ENCODE measurements around the gene DNM3.

Gene DNM3

DNA sequence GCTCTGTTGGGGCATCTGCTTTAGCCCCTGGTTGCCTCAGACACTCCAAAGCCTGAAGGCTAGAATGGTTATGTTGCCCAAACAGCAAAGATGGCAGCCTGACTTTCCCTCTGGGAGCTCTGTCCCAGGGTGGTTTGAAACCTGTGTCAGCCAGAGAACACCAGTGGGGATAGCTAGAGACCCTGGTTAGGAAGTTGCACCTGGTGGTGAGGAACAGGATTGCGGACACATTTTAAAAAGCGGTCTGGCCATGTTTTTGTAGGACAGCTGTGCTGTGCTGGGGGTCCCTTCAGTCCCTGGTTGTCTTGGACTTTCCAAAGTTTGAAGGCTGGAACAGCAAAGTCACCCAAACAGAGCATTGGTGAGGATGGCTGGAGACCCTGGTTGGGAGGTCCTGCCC, 87.8 kb downstream of the DNM3 start:
- Histone ChIP-seq H3K36me3 (ENCODE audit: insufficient read depth, low read length) (no peaks in the 10 kb centered on the region), H3K9me3 (ENCODE audit: low read length) (no peaks in the 10 kb centered on the region), H3K9ac (ENCODE audit: low read length) (no peak overlapping the region), H3K4me1 (ENCODE audit: insufficient read depth, low read length, severe bottlenecking) (no peaks in the 10 kb centered on the region), H3F3A (ENCODE audit: insufficient read depth, low read length) (no peaks in the 10 kb centered on the region), H3K79me2 (ENCODE audit: insufficient read depth, low read length) (no peaks in the 10 kb centered on the region), H3K9me2 (ENCODE audit: low read depth, low read length) (no peaks in the 10 kb centered on the region), H3K4me3 (ENCODE audit: low read depth, low read length, poor library complexity, severe bottlenecking) (no peak overlapping the region), H3K4me2 (ENCODE audit: low read length) (no peak overlapping the region), H3K27me3 (ENCODE audit: insufficient read depth, low read length) (no peaks in the 10 kb centered on the region), H2AFZ (ENCODE audit: low read length) (no peak overlapping the region), H4K20me1 (ENCODE audit: insufficient read depth, low read length) (no peaks in the 10 kb centered on the region), H3K27ac (ENCODE audit: low read depth, low read length, poor library complexity, severe bottlenecking) (no peak overlapping the region)
- TF ChIP-seq, protein P1, sequence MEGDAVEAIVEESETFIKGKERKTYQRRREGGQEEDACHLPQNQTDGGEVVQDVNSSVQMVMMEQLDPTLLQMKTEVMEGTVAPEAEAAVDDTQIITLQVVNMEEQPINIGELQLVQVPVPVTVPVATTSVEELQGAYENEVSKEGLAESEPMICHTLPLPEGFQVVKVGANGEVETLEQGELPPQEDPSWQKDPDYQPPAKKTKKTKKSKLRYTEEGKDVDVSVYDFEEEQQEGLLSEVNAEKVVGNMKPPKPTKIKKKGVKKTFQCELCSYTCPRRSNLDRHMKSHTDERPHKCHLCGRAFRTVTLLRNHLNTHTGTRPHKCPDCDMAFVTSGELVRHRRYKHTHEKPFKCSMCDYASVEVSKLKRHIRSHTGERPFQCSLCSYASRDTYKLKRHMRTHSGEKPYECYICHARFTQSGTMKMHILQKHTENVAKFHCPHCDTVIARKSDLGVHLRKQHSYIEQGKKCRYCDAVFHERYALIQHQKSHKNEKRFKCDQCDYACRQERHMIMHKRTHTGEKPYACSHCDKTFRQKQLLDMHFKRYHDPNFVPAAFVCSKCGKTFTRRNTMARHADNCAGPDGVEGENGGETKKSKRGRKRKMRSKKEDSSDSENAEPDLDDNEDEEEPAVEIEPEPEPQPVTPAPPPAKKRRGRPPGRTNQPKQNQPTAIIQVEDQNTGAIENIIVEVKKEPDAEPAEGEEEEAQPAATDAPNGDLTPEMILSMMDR (IDR thresholded peaks at IDR 0.05; ENCODE audit: low read length) = 0 out of 2 replicates have a peak, but pooled peaks have one; percentile 9
- no peak for TF ChIP-seq EZH2 (IDR thresholded peaks at IDR 0.05; ENCODE audit: borderline replicate concordance, low read length)

DNA sequence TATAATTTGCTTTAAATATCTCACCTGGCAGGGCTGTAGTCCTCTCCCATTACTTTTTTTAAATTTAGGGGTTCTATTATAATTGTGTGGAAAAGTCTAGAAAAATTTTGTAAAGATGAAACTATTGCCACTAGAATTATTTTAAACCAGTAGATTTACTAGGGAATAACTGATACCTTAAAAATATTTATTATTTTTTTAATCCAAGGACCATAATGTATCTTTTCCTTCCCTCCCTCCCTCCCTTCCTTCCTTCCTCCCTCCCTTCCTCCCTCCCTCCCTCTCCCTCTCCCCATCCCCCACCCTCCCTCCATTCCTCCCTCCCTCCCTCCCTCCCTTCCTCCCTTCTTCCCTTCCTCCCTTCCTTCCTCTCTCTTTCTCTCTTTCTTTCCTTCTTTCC, 90.5 kb downstream of the DNM3 start:
- TF ChIP-seq, protein P1 (IDR thresholded peaks at IDR 0.05; ENCODE audit: low read length) = no peak
- no peak for TF ChIP-seq EZH2 (IDR thresholded peaks at IDR 0.05; ENCODE audit: borderline replicate concordance, low read length)
- no peaks in the 10 kb centered on the region for H3F3A ChIP-seq (ENCODE audit: insufficient read depth, low read length)
- no peak overlapping the region for H3K4me3 ChIP-seq (ENCODE audit: low read depth, low read length, poor library complexity, severe bottlenecking)
- H3K36me3 ChIP-seq (ENCODE audit: insufficient read depth, low read length) = no peaks in the 10 kb centered on the region
- H2AFZ ChIP-seq (ENCODE audit: low read length) = no peak overlapping the region
- no peak overlapping the region for H3K9ac ChIP-seq (ENCODE audit: low read length)
- no peaks in the 10 kb centered on the region for H3K4me1 ChIP-seq (ENCODE audit: insufficient read depth, low read length, severe bottlenecking)
- no peaks in the 10 kb centered on the region for H3K79me2 ChIP-seq (ENCODE audit: insufficient read depth, low read length)
- no peaks in the 10 kb centered on the region for H3K9me3 ChIP-seq (ENCODE audit: low read length)
- no peaks in the 10 kb centered on the region for H3K27me3 ChIP-seq (ENCODE audit: insufficient read depth, low read length)
- H4K20me1 ChIP-seq (ENCODE audit: insufficient read depth, low read length) = no peaks in the 10 kb centered on the region
- H3K4me2 ChIP-seq (ENCODE audit: low read length) = no peak overlapping the region
- no peak overlapping the region for H3K27ac ChIP-seq (ENCODE audit: low read depth, low read length, poor library complexity, severe bottlenecking)
- no peaks in the 10 kb centered on the region for H3K9me2 ChIP-seq (ENCODE audit: low read depth, low read length)

DNA sequence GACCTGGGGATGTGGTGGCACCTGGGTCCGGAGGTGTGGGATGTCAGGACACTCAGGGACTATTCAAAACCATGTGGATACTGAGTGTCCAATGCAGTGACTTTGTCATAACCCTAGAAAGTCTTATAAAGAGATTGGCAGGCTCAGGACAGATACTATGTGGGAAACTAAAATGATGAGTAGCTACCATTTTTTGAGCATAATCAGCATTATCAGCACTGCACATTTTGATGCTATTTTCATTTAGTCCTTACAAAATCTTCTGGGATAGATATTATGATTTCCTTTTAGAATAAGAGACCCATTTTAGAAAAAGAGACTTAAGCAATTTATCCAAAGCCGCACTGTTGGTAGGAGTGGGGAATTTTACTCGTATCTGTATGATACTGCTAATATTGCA, 93.4 kb downstream of the DNM3 start:
- Histone ChIP-seq H3K79me2 (ENCODE audit: insufficient read depth, low read length) (no peaks in the 10 kb centered on the region), H3K9me2 (ENCODE audit: low read depth, low read length) (no peaks in the 10 kb centered on the region), H3F3A (ENCODE audit: insufficient read depth, low read length) (no peaks in the 10 kb centered on the region), H3K36me3 (ENCODE audit: insufficient read depth, low read length) (no peaks in the 10 kb centered on the region), H3K27ac (ENCODE audit: low read depth, low read length, poor library complexity, severe bottlenecking) (no peak overlapping the region), H2AFZ (ENCODE audit: low read length) (no peak overlapping the region), H3K27me3 (ENCODE audit: insufficient read depth, low read length) (no peaks in the 10 kb centered on the region), H3K4me3 (ENCODE audit: low read depth, low read length, poor library complexity, severe bottlenecking) (no peak overlapping the region), H3K9me3 (ENCODE audit: low read length) (no peaks in the 10 kb centered on the region), H3K9ac (ENCODE audit: low read length) (no peak overlapping the region), H3K4me2 (ENCODE audit: low read length) (no peak overlapping the region), H4K20me1 (ENCODE audit: insufficient read depth, low read length) (no peaks in the 10 kb centered on the region), H3K4me1 (ENCODE audit: insufficient read depth, low read length, severe bottlenecking) (no peaks in the 10 kb centered on the region)
- TF ChIP-seq, protein P1 (IDR thresholded peaks at IDR 0.05; ENCODE audit: low read length) = no peak
- no peak for TF ChIP-seq EZH2 (IDR thresholded peaks at IDR 0.05; ENCODE audit: borderline replicate concordance, low read length)

Measured in OCI-LY1 (cell line).